Calu3 (cell line): ENCODE measurements around the gene RIOK1. TPM values are rescaled to one million over a fixed set of nuclear protein-coding genes. Genes with fewer than 3 reads are reported as not detected.

Experiments
- BruUV-seq: library from RNA; stranded (reverse); fragments of 400-500 nt; replicated peaks from 2 replicates; lab custom pipeline; 2021; lab: Mats Ljungman, UMichigan
- CTCF ChIA-PET: fragments of 300-600 bp; sonication (Branson Sonifier 250); formaldehyde crosslinking; loops from one replicate; lab custom pipeline; 2022; ENCODE audit warnings: antibody characterized with exemption; lab: Charles Lee
- DNase-seq: peaks from one replicate; pipeline ENCODE4 v3.0.0; 2022
- H3K27ac Mint-ChIP-seq: one replicate; pipeline ENCODE4 v1.8.0; 2022; ENCODE audit warnings: mixed read lengths; ENCODE audit not compliant: unreplicated experiment
- H3K27me3 Mint-ChIP-seq: one replicate; pipeline ENCODE4 v1.8.0; 2022; ENCODE audit warnings: mixed read lengths; ENCODE audit not compliant: unreplicated experiment
- H3K36me3 Mint-ChIP-seq: one replicate; pipeline ENCODE4 v1.8.0; 2022; ENCODE audit warnings: mild to moderate bottlenecking, moderate library complexity, mixed read lengths; ENCODE audit not compliant: insufficient read depth, unreplicated experiment
- H3K4me1 Mint-ChIP-seq: one replicate; pipeline ENCODE4 v1.8.0; 2022; ENCODE audit warnings: mild to moderate bottlenecking, low read depth, mixed read lengths; ENCODE audit not compliant: unreplicated experiment
- H3K4me3 Mint-ChIP-seq: one replicate; pipeline ENCODE4 v1.8.0; 2022; ENCODE audit warnings: mild to moderate bottlenecking, low read depth, moderate library complexity, mixed read lengths; ENCODE audit not compliant: unreplicated experiment
- H3K9me3 Mint-ChIP-seq: one replicate; pipeline ENCODE4 v1.8.0; 2022; ENCODE audit warnings: low read depth, mixed read lengths; ENCODE audit not compliant: unreplicated experiment
- CTCF ChIP-seq: fragments of 200-600 bp; IDR thresholded peaks from one replicate; pipeline ENCODE4 v1.8.0; 2022; ENCODE audit warnings: antibody characterized with exemption; ENCODE audit not compliant: unreplicated experiment
- intact Hi-C: fragments of 100-400 bp; cut with micrococcal nuclease; formaldehyde crosslinking; loops from one replicate; pipeline ENCODE4 v1.10.0; 2022; ENCODE audit not compliant: unreplicated experiment
- total RNA-seq: library from RNA; stranded (reverse); gene quantifications from 2 replicates; pipeline ENCODE4 v1.2.3, GENCODE V29; 2022

Gene RIOK1
- total RNA-seq, 1 experiment from 2014 or later, result 13.3 TPM

GRCh38 chr6:7401075-7401474 lies 11.5 kb downstream of the RIOK1 start:
- no peak for DNase-seq
- CTCF ChIA-PET, result no interaction called here

DNA sequence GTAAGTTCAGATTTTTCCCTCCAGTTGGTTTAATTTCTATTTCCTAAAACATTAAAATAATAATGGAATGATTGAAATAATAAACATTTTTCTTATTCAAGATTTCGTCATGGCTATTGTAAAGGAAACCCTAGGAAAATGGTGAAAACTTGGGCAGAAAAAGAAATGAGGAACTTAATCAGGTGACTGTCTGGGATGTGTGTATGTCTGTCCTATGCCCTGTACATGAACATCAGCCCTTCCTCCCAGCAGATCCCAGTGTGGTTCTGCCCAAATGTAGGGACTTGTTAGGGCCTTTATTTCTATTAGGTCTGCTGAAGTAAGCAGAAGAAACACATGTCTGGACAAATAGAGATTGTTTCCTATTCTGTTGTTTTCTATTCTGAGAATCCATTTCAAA lies 13.1 kb downstream of the RIOK1 start:
- Mint-ChIP-seq H3K27ac (no peak overlapping the region), H3K27me3 (no peaks in the 10 kb centered on the region), H3K4me1 (no peaks in the 10 kb centered on the region), H3K9me3 (no peaks in the 10 kb centered on the region), H3K4me3 (no peak overlapping the region), H3K36me3 (peaks cover 10% of the 10 kb centered on the region)
- CTCF ChIA-PET, result no interaction called here
- BruUV-seq, result no TSS peak
- TF ChIP-seq CTCF, result no peak
- DNase-seq, result no peak
- intact Hi-C loops, result no loop called here

More at GRCh38 chr6:7401075-7401474, 11.5 kb downstream of the RIOK1 start:
- Mint-ChIP-seq H3K36me3 (peaks cover 10% of the 10 kb centered on the region), H3K4me3 (no peak overlapping the region), H3K9me3 (no peaks in the 10 kb centered on the region), H3K4me1 (no peaks in the 10 kb centered on the region), H3K27ac (no peak overlapping the region), H3K27me3 (no peaks in the 10 kb centered on the region)
- TF ChIP-seq CTCF, result no peak
- no TSS peak for BruUV-seq
- intact Hi-C loops, result no loop called here

DNA sequence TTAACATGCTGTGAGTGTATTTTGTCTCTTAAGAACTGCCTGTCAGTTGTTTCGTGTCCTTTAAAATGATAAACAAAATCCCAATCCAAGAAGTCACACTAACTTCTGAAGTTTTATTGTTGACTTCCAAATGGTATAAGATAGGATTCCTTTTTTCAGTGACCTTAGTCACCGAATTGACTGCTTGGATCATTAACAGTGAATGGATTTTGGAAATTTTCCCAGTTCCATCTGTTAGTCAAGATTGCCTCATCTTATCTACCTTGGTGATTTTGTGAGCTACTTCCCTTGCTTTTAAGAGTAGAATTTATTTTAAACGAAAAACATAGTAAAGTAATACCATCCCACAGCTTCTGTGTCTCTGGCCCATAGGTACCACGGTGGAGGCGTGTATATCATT lies 14.9 kb downstream of the RIOK1 start:
- CTCF ChIA-PET, result interaction anchor here (0.5 kb wide), 1 partner anchor 210 kb away, joined by 5 read pairs; no protein-coding TSS in a partner anchor
- H3K4me3 Mint-ChIP-seq, result no peak overlapping the region
- H3K27me3 Mint-ChIP-seq, result no peaks in the 10 kb centered on the region
- DNase-seq, result no peak
- peaks cover 10% of the 10 kb centered on the region for H3K36me3 Mint-ChIP-seq
- no peaks in the 10 kb centered on the region for H3K9me3 Mint-ChIP-seq
- H3K4me1 Mint-ChIP-seq, result no peaks in the 10 kb centered on the region
- BruUV-seq, result no TSS peak
- H3K27ac Mint-ChIP-seq, result no peak overlapping the region
- intact Hi-C loops, result no loop called here
- TF ChIP-seq CTCF, result no peak

GRCh38 chr6:7406743-7407142 lies 17.1 kb downstream of the RIOK1 start:
- no TSS peak for BruUV-seq
- Mint-ChIP-seq H3K9me3 (no peaks in the 10 kb centered on the region), H3K36me3 (peaks cover 11% of the 10 kb centered on the region), H3K27ac (no peak overlapping the region), H3K27me3 (no peaks in the 10 kb centered on the region), H3K4me3 (no peak overlapping the region), H3K4me1 (no peaks in the 10 kb centered on the region)
- DNase-seq, result no peak
- TF ChIP-seq CTCF, result no peak
- CTCF ChIA-PET, result no interaction called here
- intact Hi-C loops, result no loop called here
